NCI-H2171 treated with DMSO at 0.1 percent for 48 hours (cell line): ENCODE measurements around the gene RAI1.

ENCODE experiments used
- DNase-seq: peaks from one replicate; lab custom pipeline; 2025; lab: John Stamatoyannopoulos, UW

RAI1 gene

DNA sequence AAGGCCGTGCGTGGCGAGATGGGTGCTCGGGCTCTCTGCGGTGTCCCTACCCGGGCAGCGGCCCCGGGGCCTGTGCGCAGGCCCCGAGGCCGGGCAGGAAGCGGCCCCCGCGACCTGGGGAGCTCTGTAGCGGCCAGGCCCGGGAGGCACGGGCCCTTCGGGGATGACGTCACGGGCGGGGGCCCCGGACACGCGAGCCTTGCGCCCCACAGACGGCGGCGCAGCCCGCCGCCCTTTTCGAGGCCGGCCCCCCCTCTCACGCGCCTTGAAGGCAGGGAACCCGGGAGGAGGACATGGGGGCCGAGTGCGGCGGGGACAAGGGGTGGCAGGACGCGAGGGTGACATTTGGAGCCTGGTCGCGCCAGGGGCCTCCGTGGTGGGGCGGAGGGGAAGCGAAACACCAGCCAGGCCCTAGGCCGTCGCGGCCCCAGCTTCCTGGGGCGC, 1.1 kb downstream of the RAI1 start:
- DNase-seq = no peak

DNA sequence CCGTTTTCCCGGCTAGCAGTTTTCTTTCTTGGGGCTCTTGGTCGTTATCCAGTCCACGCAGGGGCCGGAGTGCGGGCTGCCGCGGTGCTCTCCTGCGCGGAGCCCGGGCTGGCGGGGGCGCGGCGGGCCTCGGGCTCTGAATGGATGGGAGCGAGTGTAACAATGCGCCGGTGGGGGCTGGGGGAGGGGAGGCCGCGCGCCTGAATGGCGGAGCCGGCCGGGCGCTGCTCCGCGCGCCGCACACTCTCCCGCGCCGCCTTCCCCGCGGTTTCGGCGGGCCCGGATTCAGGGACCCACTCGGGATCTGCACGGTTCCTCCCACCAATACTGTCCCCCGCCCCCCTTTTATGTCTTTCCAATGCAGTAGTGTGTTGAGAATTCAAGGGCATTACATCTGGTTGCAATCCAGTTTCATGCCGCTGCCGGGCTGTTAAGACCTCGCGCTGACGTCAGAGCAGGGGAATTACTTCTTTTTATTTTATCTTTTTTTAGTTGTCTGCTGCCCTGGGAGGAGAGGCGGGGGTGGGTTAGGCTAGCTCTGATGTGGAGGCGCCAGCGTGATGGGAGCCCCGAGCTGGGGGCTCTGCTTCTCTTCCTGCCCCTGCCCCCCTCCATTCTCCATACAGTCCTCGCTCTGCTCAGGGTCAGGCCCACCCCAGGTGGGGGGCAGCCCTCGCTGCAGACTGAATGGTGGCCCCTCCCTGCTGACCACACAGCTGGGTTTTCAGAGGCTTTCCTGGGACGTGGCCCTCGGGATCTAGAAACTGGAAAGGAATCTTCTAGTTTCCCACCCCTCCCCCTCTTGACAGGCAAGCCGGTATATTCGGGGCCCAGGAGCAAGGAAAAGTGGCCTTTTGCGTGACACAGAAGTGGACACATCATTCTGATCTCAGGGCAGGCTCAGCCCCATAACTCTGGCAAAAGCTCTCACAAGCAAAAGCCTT, 1.8 kb downstream of the RAI1 start:
- peak; percentile 57 for DNase-seq

DNA sequence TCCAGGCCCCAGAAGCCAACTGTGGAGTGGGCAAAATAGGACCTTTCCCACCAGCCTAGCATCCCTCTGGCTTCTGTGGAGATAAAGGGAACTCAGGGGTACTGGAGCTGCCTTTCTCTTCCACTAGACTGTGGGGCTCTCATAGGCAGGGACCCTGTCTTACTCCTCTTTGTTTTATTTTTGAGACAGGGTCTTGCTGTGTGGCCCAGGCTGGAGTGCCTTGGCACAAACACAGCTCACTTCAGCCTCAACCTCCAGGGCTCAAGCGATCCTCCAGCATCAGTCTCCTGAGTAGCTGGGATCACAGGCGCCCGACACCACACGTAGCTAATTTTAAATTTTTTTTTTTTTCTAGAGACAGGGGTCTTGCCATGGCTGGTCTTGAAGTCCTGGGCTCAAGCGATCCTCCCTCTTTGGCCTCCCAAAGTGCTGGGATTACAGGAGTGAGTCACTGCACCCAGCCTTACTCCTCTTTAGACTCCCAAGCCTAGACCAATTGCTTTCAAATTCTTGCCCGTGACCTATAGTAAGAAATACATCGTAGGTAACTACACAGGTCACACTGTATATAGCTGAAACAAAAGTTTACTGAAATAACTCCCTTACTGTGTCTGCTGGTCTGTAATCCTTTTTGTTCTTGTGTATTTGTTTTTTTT, 2.6 kb downstream of the RAI1 start:
- DNase-seq = no peak

DNA sequence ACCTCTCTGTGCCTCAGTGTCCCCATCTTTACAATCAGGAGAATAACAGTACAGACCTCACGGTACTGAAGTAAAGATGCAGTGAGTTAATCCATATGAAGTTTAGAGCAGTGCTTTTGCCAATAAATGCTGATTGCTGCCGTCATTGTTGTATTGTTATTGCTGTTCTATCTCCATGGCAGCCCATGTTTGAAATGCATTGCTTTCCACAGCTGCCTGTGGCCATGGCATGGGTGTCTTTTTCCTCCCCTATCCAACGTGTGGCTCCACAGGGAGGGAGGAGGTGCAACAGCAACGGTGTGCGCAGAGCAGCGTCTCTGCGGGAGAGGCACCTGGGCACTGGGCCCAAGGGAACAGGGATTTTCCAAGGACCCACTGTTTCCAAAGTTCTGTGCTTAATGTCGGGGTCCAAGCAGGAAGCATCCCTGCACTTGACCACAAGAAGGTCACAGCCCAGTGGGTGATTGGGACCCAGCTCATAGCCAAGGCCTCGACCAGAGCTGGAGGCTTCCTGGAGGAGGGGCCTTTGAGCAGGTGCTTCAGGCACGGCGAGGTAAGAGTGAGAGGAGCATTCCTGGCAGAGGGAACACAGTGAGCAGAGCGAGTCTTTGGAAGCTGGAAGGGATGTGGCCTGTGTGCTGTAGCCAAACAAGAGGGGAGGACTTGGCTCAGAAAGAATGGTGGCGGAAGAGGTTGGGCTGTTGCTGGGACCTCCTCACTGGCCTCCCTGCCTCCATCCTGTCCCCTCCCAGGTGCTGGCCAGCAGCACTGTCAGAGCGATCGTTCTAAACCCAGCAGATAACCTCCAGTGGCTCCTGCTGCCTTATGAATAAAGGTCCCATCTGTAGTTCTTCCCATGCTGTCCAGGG, 3.9 kb downstream of the RAI1 start:
- DNase-seq = no peak

DNA sequence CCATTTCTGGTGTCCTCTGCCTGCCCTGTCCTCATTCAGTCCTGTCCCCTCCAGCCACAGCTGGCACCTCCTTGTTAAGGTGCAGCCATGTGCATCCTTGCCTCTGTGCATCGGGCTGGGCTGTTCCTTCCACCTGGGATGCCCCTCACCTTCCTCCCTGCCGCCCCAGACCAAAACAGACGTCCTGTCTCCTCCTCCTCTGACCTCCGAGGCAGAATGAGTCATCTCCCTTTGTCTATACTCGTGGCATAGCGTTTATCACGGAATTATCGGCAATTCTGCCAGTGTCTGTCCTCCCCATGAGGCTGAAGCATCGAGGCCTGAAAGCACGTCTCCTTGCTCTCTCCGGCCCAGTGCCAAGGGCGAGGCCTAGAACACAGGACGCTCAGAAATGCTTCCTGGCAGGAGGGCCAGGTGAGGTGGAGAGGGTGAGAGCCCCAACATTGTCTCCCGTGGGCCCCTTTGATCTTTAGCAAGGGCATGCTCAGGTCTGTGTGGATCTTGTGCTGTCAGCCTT, 4.6 kb downstream of the RAI1 start:
- peak; percentile 50 for DNase-seq

DNA sequence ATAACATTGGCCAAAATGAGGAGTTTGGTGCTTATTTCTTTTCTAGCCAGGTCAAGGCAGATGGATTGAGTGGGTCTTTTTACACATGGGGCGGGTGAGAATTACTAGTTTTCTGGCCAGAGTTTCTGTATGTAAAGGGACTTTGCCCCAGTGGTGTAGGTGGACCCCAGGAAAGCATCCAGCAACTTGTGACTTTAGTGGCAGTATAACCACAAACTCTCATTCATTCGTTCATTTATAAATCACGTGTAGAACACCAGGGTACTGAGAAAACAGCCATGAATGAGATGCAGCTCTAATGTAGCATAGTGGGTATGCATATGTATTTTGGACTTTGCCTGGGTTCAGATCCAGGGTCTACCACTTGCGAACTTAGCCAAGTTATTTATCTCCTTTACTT, 8.1 kb downstream of the RAI1 start:
- no peak for DNase-seq

DNA sequence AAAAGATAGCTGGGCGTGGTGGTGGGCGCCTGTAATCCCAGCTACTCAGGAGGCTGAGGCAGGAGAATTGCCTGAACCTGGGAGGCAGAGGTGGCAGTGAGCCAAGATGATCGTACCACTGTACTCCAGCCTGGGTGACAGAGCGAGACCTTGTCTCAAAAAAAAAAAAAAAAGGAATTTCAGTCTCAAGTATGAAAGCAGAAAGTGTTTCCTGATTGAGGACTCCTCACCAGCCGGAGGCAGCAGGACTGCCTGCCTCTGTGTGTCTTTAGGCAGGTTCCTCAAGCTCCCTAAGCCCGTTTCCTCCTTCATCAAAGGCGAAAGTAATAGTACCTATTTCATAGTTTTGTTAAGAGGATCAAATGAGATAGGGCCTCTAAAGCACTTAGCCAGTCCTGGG, 9.0 kb downstream of the RAI1 start:
- DNase-seq = peak; percentile 14

DNA sequence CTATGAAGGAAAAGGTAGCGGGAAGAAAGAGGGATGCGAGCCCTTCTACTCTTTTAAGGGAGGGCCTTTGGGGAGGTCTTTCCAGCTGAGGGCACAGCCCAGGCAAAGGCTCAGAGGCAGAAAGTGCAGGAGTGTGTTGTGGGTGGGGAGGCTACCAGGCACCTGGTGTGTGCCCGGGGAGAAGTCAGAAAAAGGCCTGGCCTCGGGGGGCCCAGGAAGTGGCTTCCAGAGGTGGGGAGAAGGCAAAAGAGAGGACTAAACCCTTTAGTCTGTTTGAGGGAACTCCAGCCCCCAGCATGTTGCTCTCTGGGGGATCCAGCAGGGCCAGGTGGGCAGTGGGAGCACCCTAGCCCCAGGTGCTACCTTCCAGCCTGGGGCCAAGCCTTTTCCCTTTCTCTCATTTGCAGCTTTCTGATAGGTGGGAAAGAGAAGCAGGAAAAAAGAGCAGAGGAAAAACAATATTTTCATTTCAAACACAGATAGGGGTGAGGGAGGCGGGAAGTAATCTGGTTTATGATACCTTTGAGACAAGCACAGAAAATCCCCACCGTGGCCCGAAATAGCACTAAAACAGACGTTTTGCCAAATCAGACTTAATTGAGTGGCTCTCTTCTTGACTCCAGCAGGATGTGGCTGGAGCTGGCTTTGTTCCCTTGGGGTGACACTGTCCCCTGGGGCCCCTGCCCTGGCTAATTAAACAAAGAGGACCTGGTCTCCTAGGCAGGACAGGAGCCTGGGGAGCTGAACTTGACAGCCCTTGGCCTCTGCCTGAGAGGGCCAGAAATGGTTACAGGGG, 10.4 kb downstream of the RAI1 start:
- DNase-seq = peak; percentile 20

DNA sequence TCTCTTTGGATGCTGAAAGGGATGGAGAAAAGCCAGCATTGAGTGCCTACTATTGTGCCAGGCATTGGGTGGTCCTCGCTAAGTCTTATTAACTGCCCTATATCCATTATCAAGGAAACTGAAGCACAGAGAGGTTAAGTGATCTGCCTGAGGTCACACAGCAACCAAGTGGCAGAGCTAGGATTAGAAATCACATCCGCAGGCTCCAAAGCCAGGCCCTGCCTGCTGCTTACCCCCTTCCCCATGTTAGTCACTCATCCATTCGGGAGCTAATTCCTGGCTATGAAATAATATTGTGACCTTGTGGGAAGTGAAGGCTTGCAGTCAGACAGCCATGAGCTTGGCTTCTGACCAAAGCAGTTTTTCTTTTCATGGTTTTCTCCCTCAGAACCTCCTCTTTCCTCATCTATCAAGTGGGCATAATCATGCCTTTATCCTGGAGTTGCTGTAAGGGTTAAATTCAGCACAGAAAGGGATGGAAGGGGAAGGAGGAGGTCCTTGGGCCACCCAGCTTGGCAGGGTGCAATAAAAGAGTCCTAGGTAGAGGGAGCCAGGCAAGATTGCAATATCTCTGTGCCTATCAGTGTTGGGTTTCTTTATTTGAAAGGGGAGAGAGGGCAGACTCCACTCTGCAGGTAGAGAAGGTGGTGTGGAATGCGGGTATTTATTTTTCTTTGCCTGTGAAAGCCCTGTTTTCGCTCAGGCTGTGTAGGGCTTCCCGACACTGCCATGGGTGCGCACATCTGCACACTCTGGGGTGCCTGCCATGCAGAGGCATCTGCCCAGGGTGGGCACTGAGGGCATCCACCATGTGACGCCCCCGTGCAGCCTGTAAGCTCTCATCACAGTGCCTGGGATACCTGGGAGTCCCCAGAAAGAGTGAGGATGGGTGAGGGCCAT, 11.3 kb downstream of the RAI1 start:
- peak; percentile 65 for DNase-seq

DNA sequence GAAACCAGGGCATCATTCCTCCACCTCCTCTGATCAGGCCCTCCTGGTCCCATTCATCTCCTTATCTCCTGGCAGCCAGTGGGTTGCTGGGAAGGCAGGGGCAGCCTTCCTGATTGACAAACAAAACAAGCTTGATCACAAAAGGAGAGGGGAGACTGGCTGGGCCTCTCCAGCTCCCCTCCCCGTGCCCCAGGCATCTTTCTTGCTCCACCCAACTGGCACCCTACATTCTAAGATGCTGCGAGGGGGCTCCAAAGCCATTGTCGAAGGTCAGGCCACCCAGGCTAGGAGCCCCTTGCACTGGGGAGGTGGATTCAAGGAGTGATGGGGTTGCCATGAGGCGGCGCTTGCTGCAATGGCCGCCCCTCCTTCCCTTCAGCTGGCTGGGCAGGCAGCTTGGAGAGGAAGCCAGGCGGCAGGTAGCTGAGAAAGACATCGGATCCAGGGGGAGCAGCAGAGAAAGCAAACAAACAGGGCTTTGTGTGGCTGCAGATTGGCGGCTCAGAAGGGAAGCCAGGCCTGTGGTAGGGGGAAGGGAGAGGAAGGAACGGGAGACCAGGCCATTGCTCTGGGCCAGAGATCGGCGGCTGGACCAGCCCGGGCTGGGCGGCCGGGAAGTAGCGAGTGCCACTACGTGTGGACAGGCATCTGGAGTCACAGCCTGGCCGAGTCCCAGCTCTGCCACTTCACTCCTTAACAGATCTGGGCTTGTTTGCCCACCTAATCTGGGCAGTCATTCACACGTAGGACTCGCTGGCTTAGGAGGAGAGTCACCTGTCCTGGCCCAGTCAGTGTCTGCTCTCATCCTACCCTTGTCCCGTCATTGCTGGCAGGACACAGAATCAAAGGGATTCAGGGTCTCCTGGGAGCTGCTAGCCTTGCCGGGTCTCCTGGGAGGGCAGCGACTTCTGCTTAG, 12.3 kb downstream of the RAI1 start:
- peak; percentile 90 for DNase-seq

DNA sequence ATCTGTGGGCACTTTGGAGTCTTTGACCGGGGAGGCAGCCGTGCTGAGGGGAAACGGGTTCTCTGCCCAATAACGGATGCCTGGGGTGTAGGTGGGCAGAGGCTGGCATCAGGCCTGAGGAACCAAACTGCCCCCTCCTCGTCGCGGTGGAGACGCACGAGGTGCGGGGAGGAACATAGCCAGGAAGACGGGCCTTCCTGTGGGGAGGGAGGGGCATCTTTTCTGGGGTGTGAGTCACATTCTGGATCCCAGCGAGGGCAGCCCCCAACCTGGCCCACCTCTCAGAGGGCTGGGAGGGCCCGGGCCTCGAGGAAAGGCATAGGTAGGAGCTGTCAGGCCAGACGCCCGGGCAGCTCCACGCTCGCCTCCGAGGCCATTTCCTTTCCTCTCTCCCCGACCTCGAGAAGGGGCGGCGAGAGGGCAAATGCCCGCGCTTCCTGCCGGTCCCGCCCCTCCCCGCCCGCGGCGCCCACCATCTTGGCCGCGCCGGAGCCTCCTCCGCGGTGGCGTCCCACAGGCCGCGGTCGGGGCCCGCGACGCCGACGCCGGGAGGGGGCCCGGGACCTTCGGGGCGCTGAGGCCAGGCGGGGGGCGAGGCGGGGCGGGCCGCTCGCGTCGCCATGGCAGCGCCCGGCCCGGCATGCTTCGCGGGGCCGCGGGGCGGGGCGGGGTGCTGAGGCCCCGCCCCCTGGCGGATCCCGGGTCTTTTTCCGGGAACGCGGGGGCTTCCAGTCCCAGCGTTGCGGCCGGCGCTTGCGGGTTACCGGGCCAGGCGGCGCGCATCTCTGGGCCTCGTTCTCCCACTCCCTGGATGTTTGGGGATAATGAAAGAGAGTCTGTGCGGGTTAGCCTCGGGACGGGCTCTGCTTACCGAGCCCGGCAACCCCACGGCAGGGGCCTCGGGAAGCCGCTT, 13.2 kb downstream of the RAI1 start:
- peak; percentile 71 for DNase-seq

DNA sequence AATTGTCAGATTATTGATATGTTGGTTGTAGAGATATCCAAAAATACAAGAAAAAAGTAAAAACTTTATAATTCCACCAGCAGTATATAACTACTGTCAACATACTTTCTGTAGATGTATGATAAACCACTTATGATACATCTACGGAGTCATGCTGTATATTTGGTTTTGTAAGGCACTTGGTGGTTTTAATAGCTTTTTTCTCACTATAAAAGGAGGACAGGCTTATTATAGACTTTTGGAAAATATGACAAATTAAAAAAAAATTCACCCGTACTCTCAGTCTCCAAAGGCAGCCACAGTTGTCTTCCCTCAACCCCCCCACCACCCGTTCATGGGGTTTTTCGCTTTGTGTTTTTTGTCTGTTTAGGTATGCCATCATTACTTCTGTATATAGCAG, 14.8 kb downstream of the RAI1 start:
- DNase-seq = no peak

DNA sequence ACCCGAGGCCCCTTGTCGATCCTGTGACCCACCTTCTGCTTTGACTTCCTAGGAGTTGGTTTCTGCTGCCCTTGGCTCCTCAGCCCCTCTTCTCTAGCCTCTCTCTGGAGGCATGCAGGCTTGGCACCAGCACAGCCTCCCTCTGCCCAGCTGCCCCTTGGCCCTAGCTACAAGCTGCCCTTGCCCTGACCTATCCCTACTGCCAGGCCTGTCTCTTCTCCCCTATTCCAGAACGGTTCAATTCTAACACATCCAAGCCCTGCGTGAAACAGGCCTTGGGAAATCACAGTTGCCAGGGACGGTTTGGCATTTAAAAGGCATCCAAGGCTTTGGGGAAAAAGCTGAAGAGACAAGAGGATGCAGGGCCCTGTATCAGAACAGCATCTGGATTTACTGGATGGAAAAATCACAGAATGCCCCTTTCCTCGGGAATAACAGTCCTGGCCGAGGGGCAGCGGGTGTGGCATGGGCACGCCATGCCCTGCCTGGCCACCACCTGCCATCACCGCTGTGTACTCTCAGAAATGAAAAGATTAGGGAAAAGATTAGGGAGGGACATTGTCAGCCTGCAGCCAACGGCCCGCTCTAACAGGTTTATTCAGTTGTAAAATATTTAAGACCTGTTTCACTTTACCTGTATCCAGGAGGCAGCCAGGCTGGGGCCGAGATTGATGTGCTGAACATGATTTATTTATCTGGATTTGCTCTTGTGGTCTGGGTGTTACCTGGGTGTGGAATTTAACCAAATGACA, 15.8 kb downstream of the RAI1 start:
- DNase-seq = no peak

DNA sequence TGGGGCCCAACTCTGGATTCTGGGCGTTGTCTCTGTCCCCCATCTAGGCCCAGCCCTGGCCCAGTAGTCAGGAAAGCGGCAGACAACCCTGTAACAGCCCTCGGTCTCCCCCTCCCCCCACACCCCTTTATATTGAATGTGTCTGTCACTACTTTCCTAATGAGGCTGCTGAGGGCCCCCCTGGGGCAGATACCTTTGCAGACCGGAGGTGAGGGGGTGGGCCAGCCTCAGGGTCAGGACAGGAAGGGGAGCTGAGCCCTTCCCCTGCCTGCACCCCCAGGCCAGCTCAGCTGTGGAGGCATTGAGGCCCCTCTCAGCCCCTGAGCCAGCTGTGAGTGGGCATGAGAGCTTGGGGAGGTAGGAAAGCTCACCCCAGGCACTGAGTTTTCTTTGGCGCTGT, 17.1 kb downstream of the RAI1 start:
- no peak for DNase-seq

DNA sequence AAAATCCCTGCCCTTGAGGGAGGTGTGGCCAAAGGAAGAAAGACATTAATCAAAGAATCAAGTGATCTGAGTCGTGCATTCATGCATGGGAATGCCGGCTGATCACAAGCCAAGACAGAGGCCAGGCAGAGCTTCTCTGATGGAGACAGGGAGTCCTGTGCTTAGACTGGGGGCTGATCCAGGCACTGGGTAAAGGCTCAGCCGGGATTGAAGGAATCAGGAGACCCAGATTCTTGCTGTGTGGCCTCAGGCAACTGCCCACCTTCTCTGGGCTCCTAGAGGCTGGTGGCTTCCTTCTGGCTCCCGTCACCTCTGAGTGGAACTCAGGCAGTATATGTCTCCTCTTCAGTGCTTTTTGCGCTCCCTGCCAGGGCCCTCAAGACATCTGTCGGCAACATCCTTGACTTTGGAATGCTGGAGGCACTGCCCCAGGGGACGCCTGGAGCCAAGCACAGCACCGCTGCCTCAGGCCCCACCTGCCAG, 17.7 kb downstream of the RAI1 start:
- DNase-seq = peak; percentile 88

DNA sequence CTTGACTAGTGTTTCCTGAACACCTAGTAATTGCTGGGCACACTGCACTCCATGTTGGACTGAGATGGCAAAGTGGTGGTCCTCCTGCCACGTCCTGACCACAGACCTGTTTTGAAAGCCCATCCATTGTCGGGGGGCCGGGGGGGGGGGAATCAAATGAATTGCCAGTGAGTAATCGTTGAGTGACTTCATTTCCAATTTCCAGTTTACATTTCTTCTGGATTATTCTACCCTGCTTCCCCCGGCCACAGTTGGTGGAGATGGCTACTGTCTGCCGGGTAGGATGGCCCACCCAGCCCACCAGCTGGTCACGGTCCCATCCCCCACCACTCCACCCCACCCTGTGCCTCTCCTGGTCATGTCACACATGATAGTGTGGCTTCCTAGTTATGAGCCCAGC, 18.2 kb downstream of the RAI1 start:
- DNase-seq = no peak
